ENCODE data around the gene MST1R.
"Not testable (repeated sequence)": the region's sequence is repeated elsewhere in the genome, so short reads cannot be mapped to it uniquely, and the experiment has no call there.

Gene MST1R

DNA sequence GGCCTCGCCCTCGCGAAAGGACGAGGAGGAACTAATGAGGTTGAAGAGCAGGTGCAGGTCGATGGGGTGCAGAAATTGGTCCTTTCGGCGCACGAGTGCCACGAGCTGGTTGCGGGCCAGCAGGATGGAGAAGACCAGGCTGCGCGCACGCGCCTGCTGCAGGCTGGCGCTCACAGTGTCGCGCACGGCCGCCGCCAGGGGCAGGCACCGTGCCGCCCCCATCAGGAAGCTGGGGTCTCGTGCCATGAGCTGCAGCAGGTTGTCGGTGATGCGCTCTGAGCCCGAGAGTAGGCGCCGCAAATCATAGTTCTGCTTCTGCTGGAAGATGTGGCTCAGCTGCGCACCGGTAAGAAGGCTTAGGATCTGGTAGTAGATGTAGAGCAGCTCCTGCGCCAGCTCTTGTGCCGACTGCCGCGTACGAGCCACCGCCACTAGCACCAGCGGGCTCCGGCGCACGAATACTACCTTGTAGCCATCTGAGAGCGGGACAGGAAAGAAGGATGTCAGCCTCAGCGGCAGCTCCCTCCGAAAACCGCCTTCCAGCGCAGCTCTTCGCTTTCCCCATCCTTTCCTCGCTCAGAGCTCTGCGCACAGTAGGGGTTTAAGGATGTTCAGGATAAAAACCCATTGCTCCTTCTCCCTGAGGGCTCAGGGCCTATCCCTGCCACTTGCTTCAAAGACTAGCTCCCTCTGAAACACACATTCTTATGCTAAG lies 6.9 kb upstream of the MST1R start:
- no peak for DNase-seq

DNA sequence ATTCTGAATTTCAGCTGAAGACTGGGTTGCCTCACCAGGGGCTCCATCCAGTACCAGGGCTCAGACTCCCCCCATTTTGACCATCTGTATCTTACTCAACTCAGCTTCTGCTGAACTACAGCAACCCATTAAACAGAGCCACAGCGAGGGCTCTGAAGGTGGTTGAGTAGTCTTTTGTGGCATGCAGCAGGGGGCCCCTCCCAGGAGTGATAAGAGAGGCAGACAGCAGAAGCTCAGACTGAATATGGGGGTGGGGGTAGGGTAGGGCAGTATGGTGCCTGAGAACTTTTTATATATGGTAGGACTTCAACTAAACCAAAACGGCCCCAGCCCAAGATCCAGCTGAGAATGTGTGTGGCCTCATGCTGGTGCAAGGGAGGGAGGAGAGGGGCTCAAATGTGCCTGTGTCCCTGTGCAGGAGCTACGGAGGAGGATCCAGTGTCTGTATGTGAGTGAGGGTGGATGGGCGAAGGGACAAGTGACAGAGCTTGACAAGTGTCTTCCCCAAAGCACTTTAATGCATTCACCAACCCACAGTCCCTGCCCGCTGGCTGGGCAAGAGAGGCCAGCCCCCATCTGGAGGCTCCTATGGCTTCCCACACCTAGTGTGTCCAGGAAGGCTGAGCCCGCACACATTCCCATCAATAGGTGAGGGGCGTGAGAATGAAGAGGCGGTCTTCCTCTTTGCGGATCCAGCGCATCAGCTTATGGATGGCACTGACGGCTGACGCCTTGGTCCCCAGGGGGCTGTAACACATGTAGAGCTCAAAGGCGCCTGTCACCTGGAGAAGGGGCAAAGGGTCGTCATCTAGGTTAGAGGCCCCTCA lies 4.9 kb upstream of the MST1R start:
- DNase-seq: no peak

DNA sequence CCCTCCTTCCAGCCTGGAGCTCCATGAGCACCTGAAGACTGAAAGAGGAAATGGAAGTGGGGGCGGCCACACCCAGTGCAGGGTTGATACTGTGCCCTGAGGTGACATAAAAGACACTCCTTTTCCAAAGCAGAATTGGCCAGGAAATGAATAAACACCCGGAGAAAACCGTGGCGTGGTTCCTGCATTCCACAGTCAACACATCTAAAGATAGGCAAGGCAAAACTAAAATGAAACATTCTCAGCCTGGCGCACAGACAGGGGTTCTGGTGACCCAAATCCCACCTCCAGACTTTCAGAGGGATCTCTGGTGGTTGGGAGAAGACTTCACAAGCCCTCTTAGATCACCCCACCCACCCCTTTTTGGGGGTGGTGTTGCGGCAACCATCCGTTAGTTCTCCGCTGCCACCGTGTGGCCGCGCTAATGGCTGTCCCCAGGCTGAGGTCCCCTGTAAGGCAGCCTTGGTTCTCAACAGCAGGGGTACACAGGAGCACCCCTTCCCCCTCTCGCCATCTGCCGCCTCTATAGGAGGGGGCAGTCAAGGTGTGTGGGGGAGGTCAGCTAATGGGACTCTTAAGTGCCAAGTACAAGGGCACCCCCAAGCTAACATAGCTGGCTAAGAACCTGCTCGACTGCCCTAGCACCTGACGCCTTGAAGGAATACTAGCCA lies 2.5 kb upstream of the MST1R start:
- peak; percentile 37 for DNase-seq

DNA sequence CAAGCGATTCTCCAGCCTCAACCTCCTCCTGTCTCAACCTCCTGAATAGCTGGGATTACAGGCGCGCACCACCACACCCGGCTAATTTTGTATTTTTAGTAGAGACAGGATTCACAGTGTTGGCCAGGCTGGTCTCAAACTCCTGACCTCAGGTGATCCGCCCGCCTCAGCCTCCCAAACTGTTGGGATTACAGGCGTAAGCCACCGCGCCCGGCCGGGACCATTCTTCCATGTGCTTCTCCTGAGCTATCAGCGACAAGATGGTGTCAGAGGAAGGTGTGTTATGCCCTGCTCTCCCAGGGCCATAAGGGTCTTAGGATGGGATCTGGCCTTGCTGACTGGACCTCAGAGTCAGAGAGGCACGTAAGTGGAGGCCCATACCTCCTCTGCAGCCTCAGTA lies 775 bp upstream of the MST1R start:
- DNase-seq: not testable (repeated sequence)

DNA sequence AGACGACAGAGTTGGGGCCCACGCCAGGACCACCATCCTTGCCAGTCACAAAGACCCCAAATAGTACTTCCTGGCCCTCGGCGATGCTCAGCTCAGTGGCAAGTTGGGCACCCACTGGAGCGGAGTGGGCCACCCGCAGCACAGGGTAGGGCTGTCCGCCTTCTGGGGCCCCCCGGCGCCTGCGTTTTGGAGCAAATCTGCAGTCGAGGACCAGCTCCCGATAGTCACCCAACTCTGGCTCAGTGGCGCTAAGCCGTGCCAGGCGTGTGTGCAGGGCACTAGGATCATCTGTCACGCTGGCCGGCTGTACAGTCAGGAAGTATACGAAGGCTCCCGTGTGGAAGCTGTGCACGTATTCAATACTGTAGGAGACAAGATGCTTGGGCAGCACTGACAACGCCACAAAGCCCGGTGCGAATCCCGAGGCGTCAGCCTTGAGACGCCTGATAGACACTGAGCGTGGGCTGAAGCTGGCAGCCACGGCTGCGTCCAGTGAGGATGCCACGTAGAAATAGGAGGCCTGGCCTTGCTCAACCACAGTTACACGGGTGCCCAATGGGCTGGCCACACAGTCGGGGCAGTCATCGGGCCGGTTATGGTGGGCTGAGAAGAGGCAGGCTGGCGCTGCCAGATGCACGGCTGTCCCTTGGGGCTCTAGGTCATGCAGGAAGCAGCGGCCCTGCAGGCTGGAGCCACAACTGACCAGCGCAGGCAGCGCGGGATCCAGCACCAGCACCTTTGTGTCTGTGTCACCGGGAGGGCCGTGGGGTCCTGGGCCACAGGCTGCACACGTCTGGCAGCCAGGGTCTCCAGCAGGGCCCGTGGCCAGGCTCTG lies 945 bp downstream of the MST1R start:
- DNase-seq: no peak

DNA sequence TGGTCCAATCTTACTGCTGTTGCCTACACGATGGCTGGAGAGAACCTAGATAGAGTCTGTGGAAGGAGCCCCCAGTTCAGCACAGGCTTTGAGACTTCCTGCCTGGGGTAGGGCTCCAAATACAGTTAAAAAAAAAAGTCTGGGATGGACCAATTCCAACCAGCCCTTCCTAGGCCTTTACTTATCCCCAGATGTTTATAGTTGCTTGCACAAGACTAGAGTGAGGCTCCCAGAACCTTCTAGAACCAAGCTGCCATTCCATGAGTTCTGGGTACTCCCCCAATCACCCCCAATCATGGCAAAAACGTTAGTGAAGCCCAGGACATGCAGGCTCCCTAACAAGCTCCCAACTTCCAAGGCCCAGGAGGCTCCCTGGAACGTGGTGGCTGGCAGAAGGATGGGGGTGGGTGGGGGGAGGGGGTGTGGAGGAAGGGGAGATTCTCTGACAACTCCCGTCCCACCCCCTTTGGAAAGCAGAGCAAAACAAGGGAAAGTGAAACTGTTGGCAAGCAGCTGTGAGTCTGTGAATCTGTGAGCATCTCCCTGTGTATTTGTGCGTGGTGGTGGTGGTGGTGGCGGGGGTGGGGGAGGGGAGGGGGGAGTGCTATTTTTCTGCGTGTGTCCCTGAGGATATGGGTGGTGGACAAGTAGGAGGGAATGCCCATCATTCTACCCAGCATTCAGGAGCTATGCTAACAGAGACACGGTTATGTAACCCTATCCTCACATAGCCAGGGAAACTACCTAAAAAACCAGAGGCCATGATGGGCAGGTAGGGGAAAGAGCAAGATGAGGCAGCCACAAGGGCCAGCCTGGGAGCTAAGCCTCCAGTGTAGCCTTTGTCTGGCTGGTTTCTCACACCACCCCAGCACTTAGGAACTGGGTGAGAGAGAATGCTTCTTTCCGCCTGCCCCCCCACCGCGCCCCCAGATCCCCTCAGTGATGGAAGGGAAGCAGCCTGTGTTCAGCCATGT lies 2.0 kb downstream of the MST1R start:
- DNase-seq: no peak

DNA sequence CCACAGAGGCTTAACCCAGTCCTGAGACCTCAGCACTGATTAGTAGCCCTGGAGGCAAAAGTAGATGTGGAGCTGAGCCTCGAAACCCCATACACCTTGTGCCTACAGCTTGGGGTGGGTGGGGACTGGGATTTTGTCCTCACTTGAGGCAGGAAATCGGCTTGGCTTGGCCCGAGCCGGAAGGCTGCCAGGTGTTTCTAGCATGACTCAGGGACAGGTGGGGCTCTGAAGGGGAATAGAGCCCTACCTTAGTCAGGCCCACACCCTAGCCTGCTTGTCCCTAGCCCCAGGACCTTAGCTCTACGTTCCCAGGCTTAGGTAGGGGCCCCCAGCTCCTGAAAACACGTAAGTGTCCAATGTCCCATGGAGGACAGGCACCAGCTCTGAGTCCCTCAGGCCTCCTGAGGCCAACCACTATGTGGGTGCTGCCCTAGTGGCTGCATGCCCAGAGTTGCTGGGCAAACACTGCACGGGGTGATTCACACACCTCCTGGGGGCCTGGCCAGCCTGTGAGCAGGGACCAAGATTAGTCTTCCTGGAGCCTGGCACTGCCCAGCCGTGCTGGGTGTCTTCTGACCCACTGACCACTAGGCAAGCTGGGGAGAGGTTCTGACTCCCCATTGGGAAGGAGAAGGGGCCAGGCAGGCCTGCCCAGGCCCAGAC lies 3.1 kb downstream of the MST1R start:
- DNase-seq: no peak

DNA sequence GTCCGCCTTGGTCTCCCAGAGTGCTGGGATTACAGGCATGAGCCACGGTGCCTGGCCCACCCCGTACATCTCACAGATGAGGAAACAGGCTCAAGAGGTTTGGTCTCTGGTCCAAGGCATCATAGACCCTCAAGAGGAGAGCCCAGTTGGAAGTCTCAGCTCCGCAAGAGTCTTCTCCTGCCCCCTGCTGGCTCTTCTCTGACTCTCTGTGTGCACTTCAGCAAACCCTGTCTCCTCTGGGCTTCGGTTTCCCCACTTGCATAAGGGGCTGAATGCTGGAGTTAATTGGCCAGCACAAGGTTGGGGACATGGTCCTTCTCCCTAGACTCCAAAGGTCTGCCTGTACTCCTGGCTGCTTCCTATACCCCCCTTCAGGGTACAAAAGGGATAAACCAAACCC lies 3.9 kb downstream of the MST1R start:
- no peak for DNase-seq

DNA sequence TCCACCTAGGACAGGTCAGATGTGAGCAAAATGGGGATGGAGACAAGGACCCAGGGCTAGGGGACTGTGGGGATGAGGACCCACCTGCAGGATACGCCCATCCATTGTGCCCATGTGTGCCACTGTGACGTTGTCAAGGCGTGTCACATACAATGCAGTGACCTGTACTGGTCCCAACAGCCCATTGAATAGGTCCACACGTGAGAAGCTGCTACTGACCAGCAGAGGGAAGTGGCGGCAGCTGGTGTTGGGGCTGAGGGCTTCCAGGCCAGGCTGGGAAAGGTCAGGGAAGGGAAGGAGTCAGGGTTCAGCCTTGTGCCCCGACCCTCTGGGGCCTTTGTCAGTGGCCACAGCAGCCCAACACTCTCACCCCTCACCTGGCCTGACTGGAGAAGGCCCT lies 4.7 kb downstream of the MST1R start:
- no peak for DNase-seq

DNA sequence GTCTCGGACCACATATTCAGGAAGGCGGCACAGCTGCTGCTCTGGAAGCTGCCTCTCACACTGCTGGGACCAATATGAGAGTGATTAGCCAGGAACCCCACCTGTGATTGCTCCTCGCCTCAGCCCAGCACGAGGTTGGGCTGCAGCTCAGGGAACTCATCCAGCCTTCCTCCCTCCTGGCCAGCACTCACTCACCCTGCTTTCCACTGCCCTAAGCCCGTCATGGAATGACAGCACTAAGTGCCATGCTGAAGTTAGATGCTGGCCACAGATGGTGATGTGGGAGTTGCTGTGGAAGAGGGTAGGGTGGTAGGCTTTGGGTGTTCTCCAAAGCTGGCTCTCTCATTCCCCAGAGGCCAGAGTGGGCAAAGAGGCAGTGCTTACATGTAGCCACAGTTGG lies 7.3 kb downstream of the MST1R start:
- DNase-seq: no peak

DNA sequence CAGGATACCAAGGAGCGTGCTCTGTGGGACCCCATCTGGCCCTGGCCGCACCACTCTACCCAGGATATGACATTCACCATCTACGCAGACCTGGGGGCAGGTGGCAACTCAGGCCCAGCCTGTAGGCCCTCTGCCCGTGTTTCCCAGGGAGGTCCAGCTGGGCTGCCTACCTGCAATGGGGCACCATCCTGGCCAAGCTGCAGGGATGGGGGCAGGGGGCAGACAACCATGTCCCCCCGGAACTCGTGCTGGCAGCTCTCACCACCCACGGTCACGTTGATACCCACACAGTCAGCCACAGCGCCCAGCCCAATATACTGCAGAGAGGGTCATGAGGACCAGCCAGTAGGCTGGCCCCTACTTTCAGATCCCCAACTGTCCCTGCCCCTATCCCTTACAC lies 7.9 kb downstream of the MST1R start:
- no peak for DNase-seq

DNA sequence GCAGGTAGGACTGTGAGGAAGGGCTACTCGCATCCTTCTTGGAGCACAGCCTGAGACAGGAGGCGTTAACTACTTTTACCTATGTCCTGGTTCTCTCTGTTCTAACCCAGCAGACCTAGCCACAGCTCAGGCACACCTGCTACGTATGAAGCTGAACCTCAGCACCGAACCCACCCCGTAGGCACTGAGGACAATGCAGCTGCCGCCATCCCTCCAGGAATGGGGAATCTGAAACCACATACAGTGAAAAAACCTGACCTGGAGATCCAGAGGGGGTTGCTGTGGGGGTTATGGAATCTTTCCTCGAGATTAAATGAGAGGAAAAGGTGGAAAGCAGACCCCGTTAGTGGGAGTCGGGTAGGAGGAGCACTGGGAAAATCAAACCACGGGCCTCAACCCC lies 14.4 kb downstream of the MST1R start:
- DNase-seq: no peak

DNA sequence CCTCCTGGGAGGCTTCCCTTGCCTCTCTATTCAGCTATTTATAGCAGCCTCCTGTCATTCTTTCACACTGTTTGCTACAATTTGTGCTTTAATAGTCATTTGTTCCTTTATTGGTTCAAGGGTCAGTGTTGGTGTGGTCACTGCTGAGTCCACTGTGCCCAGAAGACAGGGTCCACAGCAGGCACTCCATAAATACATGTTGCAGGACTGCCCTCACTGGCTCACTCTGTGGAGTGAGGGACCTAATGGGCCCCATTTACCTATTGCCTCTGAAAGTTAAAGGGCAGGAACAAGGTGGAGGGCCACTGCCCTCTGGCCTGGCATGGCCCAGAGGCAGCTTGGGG lies 16.8 kb downstream of the MST1R start:
- DNase-seq: no peak

DNA sequence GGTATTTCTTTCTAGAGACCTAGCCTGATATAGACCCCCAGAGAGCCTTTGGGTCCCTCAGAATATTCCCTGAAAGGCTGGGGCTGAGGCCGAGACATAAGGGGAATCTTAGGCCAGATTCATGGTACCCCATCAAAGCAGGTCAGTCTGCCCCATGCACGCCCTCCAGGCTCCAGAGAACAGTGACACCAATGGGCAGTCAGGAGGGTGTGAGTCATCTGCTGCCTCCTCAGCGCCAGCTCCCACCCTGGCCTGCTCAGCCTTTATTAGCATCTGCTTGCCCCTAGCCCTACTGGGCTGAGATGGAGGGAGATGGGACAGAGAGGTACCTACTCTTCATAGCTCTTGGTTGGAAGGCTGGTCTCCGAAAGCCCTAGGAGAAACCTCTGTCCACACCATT lies 19.7 kb downstream of the MST1R start:
- DNase-seq: no peak

DNA sequence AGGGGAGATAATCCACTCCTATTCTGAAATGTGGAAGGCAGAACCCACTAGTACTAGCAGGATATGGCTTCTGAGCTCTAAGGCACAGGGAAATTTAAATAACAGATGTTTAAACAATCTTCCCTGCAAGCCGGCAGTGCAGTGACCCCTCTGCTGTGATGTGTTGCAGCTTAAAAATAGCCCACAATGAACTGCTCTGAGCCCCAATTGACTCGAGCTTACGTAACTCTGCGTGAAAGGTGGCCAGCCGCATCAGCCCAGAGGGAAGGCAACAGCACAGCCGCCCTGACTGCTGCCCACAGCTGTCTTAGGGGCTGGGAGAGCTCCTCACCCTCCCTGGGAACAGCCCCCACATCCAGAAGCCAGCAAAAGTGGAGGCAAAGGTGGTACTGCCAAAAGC lies 21.5 kb downstream of the MST1R start:
- no peak for DNase-seq

DNA sequence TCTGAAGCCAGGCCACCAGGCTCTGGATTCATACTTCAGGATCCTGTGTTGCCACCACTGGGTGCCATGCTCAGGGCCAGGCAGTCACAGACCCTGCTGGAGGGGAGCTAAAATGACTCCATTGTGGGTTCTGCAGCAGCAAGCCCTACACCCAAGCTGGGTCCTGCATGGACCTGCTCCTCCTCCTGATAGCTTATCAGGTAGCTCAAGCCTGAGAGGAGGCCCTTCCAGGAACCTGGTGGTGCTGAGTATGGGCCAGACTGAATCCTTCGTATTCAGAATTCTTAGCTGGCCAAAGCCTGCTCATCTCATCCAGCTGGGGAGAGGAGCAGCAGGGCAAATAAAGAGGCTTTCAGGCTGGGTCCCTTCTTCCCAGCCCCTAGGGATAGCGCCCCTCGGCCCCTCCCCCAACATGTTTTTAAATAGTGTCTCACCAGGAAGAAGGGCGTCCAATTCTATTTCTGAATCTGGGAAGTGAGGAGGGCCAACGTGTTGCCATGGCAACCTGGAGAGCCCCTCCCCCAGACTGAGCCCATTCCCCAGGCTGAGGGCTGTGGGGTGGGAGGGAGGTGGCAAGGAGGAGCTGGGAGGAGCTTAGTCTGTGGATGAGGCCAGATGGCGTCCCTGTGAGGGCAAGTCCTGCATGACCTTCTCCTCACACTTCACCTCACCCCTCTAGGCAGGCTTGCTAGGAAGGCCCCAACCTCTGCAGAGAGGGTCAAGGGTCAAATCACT lies 22.9 kb downstream of the MST1R start:
- DNase-seq: no peak

DNA sequence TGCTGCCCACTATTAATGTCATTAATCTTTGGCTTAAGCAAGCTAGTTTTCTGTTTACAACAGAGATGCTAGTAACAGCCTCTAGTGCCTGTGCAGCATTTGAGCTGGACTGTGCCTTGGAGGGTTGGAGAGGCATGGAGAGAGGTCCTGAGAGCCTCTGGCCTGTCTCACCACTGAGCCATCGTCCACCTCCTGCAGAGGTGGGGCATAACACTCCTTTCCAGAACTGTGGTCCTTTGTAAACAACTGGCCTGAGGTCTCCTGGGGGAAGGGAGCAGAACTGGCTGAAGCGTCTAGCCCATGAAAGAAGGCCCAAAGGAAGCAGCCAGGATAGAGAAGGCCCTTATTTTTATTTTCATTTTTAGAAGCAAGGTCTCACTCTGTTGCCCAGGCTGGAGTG lies 24.0 kb downstream of the MST1R start:
- DNase-seq: no peak

DNA sequence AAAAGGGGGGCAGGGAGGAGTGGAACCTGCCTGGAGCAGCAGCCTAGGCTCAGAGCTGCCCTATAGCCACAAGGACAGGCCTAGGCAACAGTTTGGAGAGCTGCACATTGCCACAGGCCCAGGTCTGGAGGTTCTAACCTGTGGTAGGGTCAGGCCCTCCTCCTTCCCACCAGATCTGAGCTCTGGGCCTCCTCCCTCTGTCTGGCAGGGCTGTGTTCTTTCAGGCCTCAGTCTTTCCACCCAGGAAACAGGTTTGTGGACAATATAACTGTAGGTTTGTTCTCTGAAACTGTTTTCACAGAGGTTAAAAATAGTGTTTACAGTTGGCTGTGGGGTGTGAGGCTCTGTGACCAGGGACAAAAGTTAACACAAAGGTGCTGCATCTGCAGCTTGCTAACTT lies 25.0 kb downstream of the MST1R start:
- DNase-seq: no peak

DNA sequence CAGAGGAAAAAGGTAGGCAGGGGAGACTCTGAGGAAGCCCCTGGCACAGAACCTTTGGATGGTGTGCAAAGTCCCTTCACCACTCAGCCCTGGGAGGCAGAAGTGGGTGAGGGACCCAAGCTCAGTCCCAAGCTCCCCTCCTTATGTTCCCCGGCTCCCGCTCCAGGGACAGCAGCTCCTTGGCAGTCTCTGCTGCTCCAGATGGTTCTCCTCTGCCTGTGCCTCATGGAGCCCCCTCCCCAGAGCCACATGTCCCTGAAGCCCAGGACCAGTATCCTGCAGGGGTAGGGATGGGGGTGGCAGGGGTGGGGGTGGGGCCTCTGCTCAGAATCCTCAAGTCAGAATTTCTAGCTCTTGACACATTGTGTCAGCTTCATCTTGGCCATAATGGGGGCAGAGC lies 26.0 kb downstream of the MST1R start:
- DNase-seq: no peak

DNA sequence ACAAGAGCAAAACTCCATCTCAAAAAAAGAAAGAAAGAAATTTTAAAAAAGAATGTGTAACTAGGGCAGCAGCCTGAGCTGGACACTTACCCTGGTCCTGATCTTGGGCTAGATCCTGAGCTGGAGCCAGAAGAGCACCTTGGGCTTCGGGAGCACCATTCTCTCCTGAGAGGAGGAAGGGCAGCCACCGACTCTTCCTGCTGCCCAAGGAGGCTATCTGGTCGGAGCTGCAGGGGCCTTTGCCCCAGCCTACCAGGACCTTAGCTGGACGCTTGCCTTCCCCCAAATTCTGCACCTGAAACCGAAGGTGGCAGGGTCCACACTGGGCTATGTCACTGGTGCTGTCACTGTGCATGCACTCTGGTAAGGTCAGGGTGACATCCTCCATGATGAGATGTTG lies 27.1 kb downstream of the MST1R start:
- DNase-seq: no peak

DNA sequence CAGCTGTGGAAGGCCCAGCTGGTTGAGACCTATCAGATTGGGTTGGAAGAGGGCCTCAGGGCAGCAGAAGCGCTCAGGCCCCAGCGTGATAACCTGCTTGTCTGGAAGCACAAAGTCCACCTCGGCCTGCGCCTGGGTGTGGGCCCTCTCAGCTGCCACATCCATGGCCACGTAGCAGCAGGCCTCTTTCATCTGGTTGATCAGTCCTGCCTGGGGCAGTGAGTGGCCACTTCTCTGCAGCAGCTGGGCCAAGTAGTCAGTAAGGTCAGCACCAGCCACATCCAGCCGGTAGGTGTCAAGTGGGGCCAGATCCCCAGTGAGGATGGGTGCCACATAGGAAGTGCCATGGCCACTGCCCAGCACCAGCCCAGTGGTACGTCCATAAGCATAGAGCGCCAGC lies 30.1 kb downstream of the MST1R start:
- no peak for DNase-seq
